Measurements from ENCODE around the gene SSBP1.

GRCh38 chr7:141696348-141696747 lies 41.8 kb upstream of the SSBP1 start:
- TF ChIP-seq CTCF (IDR thresholded peaks at IDR 0.05) (no peak), POLR2A (IDR thresholded peaks at IDR 0.05) (no peak)
